AG20443 (cell line): ENCODE results near the gene SLC22A17.
"Not testable (repeated sequence)": the region's sequence is repeated elsewhere in the genome, so short reads cannot be mapped to it uniquely, and the experiment has no call there.

Source experiments
- DNase-seq: peaks from one replicate; pipeline ENCODE4 v3.0.0; 2012; ENCODE audit warnings: low spot score, mixed read lengths

The SLC22A17 gene

GRCh38 chr14:23339506-23340268, 13.0 kb downstream of the SLC22A17 start:
- no peak for DNase-seq

- DNase-seq, result no peak
These were observed 17.1 kb downstream of the SLC22A17 start for GRCh38 chr14:23335623-23336022.

- DNase-seq, result peak; percentile 83
These were observed 24.5 kb downstream of the SLC22A17 start for GRCh38 chr14:23327947-23328744.

GRCh38 chr14:23326491-23327332, 26.0 kb downstream of the SLC22A17 start:
- DNase-seq, result no peak

GRCh38 chr14:23325746-23326145, 26.9 kb downstream of the SLC22A17 start:
- DNase-seq, result not testable (repeated sequence)

- DNase-seq, result no peak
These were observed 27.7 kb downstream of the SLC22A17 start for GRCh38 chr14:23324993-23325392.

GRCh38 chr14:23324455-23324846, 28.2 kb downstream of the SLC22A17 start:
- DNase-seq, result no peak

GRCh38 chr14:23323838-23324454, 28.7 kb downstream of the SLC22A17 start:
- no peak for DNase-seq

GRCh38 chr14:23322568-23323517, 29.8 kb downstream of the SLC22A17 start:
- DNase-seq, result no peak

GRCh38 chr14:23321572-23322547, 30.8 kb downstream of the SLC22A17 start:
- peak; percentile 72 for DNase-seq

GRCh38 chr14:23320584-23321571, 31.8 kb downstream of the SLC22A17 start, which contains the start of gene PABPN1:
Gene PABPN1, plus strand, starts transcription at chr14:23321457. Its CDS starts 13 bp downstream, at chr14:23321470.
- peak; percentile 97 for DNase-seq

GRCh38 chr14:23319746-23320583, 32.7 kb downstream of the SLC22A17 start:
- no peak for DNase-seq

- DNase-seq, result no peak
These were observed 36.4 kb downstream of the SLC22A17 start for GRCh38 chr14:23316300-23316699.

GRCh38 chr14:23310546-23310945, 42.1 kb downstream of the SLC22A17 start:
- no peak for DNase-seq

GRCh38 chr14:23308721-23309445, 43.8 kb downstream of the SLC22A17 start:
- no peak for DNase-seq
